H1 (cell line): ENCODE data around the gene SPDYC. TPM values are rescaled to one million over a fixed set of nuclear protein-coding genes. Genes with fewer than 3 reads are reported as not detected.

Experiments used
- BRCA1 ChIP-seq: IDR thresholded peaks from 2 replicates; pipeline ENCODE4 v1.6.1; 2012; ENCODE audit warnings: low read depth, low read length, improper control_type of control experiment
- CBX8 ChIP-seq: fragments of 300-800, 300-1000 bp; sonication (generic); IDR thresholded peaks from 2 replicates; pipeline ENCODE4 v1.7.1; 2016; ENCODE audit warnings: low read depth, low read length, borderline replicate concordance
- CHD1 ChIP-seq: IDR thresholded peaks from 2 replicates; pipeline ENCODE4 v1.6.1; 2012; ENCODE audit warnings: low read depth, low read length, improper control_type of control experiment
- E2F6 ChIP-seq: IDR thresholded peaks from 2 replicates; pipeline ENCODE4 v1.6.1; 2012; ENCODE audit warnings: inconsistent platforms
- EGR1 ChIP-seq: IDR thresholded peaks from 2 replicates; pipeline ENCODE4 v1.6.1; 2011; ENCODE audit warnings: low read depth, low read length, borderline replicate concordance
- GABPA ChIP-seq: IDR thresholded peaks from 2 replicates; pipeline ENCODE4 v1.6.1; 2011; ENCODE audit warnings: mild to moderate bottlenecking, low read length, moderate library complexity, borderline replicate concordance; ENCODE audit not compliant: insufficient read depth
- HDAC2 ChIP-seq, 2 experiments: fragments of 300-600 bp in 1 of 2; sonication (generic) in 1 of 2; IDR thresholded peaks; 2 replicates each; pipeline ENCODE4 v1.6.1; 2011 to 2012; ENCODE audit warnings: low read depth in 2 of 2, low read length in 2 of 2, mild to moderate bottlenecking in 2 of 2, moderate library complexity in 2 of 2, borderline replicate concordance in 1 of 2, inconsistent platforms in 1 of 2
- HDAC6 ChIP-seq: IDR thresholded peaks from one replicate; pipeline ENCODE4 v1.7.1; 2012; ENCODE audit warnings: low read depth, mild to moderate bottlenecking, inconsistent platforms, low read length, moderate library complexity
- MAFK ChIP-seq: IDR thresholded peaks from 2 replicates; pipeline ENCODE4 v1.6.1; 2012; ENCODE audit warnings: low read depth, mild to moderate bottlenecking, improper control_type of control experiment, low read length
- RFX5 ChIP-seq: IDR thresholded peaks from 2 replicates; pipeline ENCODE4 v1.6.1; 2011; ENCODE audit warnings: low read depth, low read length, improper control_type of control experiment, borderline replicate concordance
- RXRA ChIP-seq: IDR thresholded peaks from 2 replicates; pipeline ENCODE4 v1.6.1; 2011; ENCODE audit warnings: low read depth, mild to moderate bottlenecking, low read length, moderate library complexity; ENCODE audit not compliant: insufficient read depth
- SIRT6 ChIP-seq: IDR thresholded peaks from one replicate; pipeline ENCODE4 v1.7.1; 2012; ENCODE audit warnings: low read length, inconsistent platforms
- SP1 ChIP-seq: IDR thresholded peaks from 2 replicates; pipeline ENCODE4 v1.6.1; 2011; ENCODE audit warnings: low read depth, low read length
- SP2 ChIP-seq: IDR thresholded peaks from 2 replicates; pipeline ENCODE4 v1.6.1; 2012; ENCODE audit warnings: mild to moderate bottlenecking, low read length, inconsistent platforms
- YY1 ChIP-seq: IDR thresholded peaks from 2 replicates; pipeline ENCODE4 v1.6.1; 2011; ENCODE audit warnings: low read depth, mild to moderate bottlenecking, low read length
- polyA plus RNA-seq, 7 experiments: library from polyadenylated mRNA; depleted of rRNA in 3 of 7; stranded (reverse) in 5 of 7; unstranded in 2 of 7; fragments of >200 nt in 5 of 7; fragments of 200-250 nt in 2 of 7; gene quantifications; 1 replicate in 5 of 7; 2 replicates in 1 of 7; 4 replicates in 1 of 7; pipeline versions ENCODE4 v1.2.1 to v1.2.3, GENCODE V29; 2011 to 2013; ENCODE audit warnings: missing spikeins in 2 of 7, mixed read lengths in 2 of 7
- total RNA-seq: library from RNA; stranded (reverse); fragmentation: NEBNext Ultra II Directional; extraction: Animal tissue kit (Norgen Biotek cat#: 25700); gene quantifications from 2 replicates; pipeline ENCODE4 v1.2.1, GENCODE V29; 2021

The SPDYC gene
- total and polyA plus RNA-seq, 2 of the 8 experiments (the other 6 are each of a cell fraction or from before 2014, with no cell fraction given) = 0.15 TPM; not detected in 1

GRCh38 chr11:65184146-65184545 lies 14.1 kb downstream of the SPDYC start (continued):
- peak; percentile 52 for TF ChIP-seq E2F6
- peak; percentile 52; the same call in 1 of the 2 replicates for TF ChIP-seq SP1
- TF ChIP-seq HDAC2 (IDR thresholded peaks at IDR 0.05; ENCODE audit: borderline replicate concordance in 1 of 2, low read depth in 2 of 2, low read length in 2 of 2) = no peak
- TF ChIP-seq MAFK = no peak
- no peak for TF ChIP-seq BRCA1
- no peak for TF ChIP-seq SIRT6
- peak; percentile 13; the same call in 1 of the 2 replicates for TF ChIP-seq GABPA
- no peak for TF ChIP-seq YY1
- TF ChIP-seq CBX8 = no peak
- no peak for TF ChIP-seq HDAC6
- TF ChIP-seq RFX5 = no peak
- TF ChIP-seq EGR1 = no peak
- TF ChIP-seq CHD1 = no peak
- TF ChIP-seq SP2 = no peak
- TF ChIP-seq RXRA = no peak
